AG08396 (cell line): ENCODE data around the gene ATG2A.

ENCODE experiments used
- DNase-seq: peaks from one replicate; pipeline ENCODE4 v3.0.0; 2012; ENCODE audit warnings: low spot score, mixed read lengths

Gene ATG2A

DNA sequence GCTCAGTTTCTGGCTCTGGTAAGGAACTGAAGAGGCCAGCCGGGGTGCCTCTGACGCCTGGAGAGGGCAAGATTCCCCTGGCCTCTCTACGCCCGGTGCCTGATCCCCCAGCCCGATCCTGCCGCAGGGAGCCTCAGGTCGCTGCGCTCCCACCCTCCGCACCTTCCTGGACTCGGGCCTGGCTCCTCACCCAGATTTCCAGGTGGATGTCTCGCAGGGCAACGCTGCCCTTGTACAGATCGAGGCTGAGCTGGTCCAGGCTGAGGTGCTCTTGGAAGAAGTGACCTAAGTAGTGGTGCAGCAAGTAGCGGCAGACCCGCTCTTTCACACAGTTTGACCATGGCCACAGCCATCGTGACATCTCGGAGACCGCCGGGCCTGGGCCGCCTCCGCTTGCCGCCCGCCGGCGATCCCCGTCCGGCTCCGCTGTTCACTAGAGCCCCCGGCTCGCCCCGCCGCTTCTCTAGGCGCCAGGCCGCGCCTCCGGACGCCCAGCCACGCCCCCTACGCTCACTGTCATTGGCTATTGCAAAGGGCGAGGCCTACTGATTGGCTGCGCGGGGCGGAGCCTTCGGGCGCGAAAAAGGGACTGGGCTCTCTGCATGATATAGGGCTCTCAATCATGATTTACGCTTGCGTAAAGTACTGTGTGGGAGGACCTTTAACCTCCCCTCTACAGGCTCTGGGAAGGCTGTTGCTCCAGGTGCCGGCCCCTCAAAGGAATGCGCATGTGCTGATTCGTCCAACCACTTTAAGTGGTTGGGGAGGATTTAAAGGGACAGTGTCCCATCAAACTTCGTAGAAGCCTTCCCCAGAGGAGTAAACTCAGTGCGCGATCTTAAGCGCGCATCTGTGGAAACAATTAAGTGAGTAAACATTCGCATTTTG lies at the start of gene ATG2A:
ATG2A (minus strand) TSS at position 435 of the 888 bp plus-strand sequence; CDS start at position 361, 74 bp downstream.
- peak; percentile 99 for DNase-seq

DNA sequence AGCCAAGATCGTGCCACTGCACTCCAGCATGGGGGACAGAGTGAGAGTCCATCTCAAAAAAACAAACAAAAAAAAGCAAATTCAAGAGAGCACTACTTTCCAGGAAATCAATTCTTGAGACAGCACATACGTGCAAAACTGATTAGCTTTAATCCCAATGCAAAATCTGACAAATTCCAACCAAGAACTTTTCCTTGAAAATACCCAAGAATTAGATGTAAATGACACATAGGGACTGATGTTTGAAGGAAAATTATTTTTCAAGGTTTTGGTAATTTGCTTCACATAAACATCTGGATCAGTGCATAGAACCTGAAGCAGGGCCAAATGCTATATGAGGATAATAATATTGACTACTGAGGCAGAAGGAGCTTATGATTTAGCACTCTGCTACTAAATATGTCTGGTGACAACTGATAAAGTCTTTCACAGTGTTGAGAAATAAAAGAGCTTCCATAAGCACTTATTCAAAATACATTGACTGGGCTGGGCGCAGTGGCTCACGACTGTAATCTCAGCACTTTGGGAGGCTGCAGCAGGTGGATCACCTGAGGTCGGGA lies 46.1 kb upstream of the ATG2A start:
- no peak for DNase-seq

DNA sequence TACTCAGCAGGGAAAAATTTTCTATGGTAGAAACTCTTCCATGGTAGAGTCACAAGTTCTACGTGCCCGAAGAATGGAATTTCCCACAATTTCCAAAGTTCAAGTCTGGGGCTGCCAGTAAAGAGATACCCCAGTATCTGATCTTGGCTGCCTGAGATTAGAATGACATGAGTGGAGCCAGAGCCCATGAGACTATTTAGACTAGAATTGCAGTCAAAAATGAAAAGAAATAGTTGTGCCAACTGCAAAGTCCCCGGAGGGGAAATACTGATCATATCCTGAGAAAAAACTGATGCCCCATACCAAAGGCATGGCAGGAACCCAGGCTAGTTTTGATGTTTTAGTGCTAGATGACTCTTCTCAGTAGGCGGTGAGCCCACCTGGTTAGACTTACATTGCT lies 43.7 kb upstream of the ATG2A start:
- no peak for DNase-seq

DNA sequence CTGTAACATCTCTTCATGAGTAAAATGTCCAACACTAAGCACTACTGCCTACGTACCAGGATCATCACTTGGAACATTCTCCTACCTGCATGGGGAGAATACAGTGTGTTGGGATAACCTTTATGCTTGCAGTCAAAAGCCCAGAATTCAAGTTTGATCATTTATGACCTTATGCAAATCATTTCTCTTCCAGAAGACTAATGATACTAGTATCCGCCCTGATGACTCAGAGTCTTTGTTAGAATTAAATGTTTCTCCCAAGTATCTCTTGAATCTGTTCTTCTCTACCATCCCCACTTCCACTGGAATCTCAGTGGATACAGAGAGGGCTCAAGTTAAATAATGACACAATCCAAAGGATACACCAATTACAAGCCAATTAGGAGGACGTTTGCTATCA lies 42.5 kb upstream of the ATG2A start:
- no peak for DNase-seq

DNA sequence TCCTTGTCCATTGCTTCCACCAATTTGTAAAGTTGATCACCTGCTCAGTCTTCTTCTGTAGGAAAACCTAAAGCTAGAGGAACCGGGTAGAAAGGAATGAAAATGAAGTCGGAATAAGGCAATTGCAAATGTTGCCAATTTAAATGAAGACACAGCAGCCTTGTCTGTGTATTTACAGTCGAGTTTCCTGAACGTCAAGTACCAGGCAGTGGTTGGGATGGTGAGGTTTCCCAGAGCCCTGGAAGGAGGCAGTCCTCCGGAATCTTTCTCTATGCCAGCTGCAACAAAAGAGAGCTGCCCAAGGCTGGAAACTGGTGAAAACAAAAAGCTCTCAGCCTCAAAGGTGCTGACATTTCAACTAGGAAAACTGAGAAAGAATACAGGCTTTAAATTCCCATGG lies 37.2 kb upstream of the ATG2A start:
- no peak for DNase-seq

DNA sequence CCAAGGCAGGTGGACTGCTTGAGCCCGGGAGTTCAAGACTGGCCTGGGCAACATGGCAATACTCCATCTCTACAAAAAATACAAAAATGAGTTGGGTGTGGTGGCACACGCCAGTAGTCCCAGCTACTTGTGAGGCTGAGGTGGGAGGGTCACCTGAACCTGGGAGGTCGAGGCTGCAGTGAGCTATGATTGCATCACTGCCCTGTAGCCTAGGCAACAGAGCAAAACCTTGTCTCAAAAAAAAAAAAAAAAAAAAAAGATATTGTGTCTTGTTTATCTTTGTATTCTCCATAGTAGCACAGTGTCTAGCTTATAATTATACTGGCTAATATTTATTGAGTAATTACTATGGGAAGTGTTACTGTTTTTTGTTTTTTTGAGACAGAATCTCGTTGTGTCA lies 34.5 kb upstream of the ATG2A start:
- no peak for DNase-seq

DNA sequence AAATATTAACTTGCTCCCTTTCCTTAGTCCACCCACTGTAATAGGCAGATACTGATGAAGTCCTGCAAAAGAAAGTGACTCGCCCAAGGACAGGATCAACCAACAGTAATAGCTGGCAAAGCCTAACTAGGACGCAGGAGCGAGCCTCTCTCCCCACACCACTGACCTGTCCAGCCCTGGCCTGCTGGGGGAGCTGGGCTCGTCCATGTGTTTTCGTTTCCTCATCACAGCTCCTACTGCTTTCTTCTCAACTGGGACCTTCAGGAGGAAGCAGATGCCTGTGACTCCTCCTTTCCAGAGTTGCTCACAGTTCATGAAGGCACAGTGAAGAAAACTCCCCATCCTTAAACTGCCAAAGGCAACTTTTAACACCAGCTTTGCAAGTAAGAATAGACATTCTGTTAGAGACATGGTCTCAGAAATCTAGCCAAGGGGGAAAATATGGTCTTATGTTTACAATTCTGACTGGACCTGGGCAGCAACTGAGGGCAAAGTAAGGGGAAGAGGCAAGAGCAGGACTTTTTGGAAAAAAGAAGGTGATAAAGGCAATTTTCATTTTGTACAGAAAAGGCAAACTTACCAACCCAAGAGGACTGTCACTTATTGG lies 30.3 kb upstream of the ATG2A start:
- DNase-seq: no peak

DNA sequence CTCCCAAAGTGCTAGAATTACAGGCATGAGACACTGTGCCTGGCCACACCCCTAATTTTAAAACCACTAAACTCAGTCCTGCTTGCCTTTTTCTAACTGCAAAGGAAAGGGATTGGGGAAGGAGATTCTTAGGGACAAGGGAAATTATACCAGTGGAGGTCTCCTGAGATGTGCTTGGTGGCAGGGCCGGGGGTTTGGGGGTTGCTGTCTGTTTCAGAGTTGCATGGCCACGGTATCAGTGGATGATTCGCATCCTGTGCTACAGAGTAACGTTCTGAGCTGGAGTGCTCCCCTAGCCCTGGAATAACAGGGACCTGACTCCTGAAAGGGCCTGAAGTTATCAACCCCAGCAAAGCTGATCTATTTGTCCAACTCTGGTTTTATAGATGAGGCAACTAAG lies 19.5 kb upstream of the ATG2A start:
- DNase-seq: no peak

DNA sequence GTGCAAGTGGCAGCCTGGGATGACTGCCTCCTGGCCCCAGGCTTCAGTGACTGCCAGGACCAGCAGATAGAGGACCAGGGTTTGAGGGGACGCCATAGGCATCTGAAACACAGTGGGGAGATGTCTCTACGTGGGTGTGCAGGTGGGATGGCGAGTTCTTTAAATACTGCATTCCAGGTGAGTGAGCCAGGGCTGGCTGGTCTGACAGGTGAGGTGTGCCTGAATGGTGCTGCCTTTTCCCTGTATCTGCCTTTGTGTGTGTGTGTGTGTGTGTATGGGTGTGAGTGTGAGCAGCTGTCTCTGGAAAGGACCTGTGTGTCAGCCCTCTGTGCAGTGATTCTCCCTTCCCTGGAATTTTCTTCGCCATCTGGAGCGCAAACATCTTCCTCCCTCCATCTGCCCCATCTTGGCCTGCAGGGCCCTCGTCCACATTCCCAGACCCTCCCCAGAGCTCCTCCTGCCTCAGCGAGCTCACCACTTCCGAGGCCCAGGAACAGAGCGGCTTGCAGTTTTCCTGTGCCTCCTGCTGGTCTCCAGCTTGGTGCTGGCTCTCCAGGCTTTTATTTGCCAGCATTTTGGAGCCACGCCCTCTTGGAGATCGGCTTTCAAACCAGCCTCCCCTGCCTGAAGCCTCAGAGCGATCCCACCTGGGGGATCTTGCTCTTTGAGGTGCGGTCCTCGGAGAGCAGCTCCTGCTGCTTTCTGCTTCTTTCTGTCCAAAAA lies 18.5 kb upstream of the ATG2A start, which contains the start of gene GPHA2:
GPHA2 (minus strand) TSS at position 535 of the 723 bp plus-strand sequence; CDS start at position 102, 433 bp downstream.
- DNase-seq: peak; percentile 29

DNA sequence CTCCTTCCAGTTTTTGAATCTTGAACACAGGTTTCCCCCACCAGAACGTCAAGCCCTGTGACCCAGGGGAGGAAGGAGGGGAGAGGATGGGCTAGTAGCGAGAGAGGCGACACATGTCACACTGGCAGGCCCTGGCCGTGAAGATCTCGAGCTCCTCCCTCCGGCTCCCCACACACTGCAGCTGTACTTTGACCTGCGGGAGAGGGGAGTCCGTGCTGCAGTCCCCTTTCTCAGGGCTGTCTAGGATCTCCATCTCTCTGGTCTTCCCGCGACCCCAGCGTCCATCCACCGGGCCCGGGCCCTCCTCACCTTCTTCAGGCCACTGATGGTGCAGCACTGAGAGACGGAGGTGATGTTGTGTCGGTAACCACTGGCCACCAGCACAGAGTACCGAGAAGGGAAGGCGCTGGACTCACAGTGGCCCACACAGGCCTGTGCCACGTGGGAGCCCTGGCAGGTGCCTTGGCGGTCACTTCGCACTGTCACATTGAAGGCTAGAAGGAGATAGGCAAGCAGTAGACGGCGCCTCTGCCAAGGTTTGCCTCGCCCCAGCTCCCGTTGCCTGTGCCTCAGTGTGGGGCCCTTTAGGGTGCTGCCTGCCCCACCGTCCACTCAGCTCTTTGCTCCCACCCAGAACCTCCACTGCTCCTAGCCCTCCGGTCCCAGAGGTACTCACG lies 17.8 kb upstream of the ATG2A start:
- DNase-seq: no peak

DNA sequence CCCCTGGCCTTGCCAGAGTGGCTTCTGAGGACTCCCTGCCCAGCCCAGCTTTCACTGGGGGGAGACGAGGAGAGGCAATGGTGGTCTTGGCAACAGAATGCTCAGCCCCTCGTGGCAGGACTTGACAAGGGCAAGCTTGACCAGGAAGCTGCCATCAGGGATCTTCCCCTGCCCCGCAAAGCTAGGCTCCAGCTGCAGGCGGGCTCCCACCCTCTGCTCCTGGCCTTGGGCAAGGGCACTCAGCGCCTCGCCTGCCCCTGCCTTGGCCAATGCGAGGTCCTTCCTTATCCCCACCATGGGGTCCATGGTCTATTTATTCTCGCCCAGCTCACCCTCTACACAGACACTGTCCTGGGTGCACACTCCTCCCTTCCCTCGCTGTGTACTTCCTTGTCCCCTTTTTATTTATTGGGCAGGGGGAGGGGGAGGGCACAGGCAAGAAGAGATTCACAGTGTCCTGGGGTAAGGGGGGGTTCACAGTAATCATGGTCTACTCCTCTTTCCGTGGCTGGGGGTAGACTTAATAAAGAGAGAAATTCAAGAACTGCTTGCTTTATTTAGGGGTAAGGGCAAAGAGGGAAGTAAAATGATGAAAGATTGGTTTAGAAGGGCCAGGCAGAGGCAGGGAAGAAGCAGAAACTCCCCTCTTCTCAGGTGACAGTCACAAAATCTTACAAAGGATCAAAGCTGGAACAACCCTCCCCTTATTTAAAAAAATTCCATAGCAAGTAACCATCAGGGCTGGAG lies 17.1 kb upstream of the ATG2A start:
- no peak for DNase-seq

DNA sequence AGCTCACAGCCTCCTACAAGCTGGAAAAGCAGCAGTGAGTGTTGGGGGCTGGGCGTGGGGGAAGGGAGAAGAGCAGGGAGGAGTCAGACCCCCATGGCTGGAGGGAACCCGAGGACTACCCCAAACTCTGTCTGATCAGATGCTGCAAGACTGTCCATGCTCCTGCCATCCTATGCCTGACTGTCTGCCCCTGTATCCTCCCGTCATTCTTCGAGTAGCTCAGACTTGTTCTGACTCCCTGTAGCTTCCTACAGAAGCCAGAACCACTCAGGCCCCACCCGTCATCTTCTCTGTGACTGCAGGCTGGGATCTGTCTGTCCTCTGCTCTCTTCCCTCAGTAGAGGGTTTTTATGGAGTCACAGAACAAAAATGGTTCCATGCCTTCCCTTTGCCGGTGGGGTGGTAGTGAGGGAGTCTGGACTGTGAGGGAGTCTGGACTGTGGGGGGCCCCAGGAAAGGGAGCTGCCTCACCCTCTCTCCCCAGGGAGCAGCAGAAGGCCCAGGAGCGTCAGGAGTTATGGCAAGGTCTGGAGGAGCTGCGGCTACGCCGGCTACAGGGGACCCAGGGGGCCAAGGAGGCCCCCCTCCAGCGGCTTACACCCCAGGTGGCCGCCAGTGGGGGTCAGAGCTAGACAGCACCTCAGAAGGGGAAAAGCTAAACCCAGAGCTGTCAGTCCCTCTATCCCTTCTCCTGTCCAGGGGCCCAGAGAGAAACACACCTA lies 16.4 kb upstream of the ATG2A start:
- DNase-seq: no peak

DNA sequence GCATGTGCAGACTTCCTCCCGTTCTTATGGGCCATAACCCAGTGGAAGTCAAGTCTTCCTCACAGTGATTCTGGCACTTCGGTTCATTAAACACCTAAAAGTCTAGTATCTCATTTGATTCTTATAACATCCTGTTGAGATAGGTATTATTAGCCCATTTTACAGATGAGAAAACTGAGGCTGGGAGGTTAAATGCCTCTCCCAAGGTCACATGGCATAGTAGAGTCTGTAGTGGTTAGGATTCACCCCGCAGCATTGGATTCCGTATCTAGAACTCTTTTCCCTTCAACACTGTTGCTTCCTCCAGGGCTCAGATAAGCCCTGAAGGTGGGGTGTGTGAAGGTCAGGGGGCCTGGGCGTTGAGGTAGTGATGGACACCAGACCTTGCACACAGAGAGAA lies 15.3 kb upstream of the ATG2A start:
- no peak for DNase-seq

DNA sequence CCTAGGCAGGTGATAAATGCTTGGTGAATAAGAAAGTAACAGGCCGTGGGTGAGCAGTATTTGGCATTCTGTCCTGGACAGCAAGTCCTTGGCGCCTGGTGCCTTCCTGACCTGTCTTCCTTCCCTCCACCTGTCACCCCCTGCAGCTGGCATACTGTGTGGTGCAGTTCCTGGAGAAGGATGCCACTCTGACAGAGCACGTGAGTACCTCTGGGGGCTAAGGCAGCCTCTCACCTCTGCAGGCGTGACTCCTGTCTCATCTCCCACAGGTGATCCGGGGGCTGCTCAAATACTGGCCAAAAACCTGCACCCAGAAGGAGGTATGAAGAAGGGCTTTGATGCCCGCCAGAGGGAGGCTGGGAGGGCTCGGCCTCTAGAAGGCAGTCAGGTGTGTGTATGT lies 14.3 kb upstream of the ATG2A start:
- DNase-seq: no peak

DNA sequence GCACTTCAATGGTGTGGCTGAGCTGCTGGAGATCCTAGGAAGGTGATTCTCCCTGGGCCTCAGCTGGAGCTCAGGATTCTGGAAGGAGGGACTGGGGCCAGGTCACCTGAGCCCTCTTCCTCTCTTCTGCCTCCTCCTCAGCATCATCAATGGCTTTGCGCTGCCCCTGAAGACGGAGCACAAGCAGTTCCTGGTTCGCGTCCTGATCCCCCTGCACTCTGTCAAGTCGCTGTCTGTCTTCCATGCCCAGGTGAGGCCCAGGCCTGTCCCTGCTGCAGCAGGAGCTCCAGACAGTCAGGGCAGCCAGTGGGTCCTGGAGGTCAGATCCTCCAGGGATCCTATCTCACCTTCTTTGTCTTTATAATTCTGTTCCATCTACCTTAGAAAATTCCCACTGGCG lies 13.3 kb upstream of the ATG2A start:
- DNase-seq: no peak

DNA sequence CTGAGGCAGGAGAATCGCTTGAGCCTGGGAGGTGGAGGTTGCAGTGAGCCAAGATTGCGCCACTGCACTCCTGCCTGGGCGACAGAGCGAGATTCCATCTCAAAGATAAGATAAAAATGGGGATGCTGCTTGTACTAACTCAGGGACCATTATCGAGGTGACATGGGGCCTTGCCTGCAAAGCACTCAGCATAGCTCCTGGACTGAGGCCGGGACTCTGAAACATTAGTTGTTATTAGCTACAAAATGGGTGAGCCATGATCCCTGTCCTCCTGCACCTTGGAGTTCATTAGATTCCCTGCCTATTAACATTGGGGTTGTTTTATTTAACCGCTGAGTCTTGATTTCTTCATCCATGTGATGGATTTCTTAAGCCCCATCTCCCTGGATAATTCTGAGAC lies 12.6 kb upstream of the ATG2A start:
- no peak for DNase-seq

DNA sequence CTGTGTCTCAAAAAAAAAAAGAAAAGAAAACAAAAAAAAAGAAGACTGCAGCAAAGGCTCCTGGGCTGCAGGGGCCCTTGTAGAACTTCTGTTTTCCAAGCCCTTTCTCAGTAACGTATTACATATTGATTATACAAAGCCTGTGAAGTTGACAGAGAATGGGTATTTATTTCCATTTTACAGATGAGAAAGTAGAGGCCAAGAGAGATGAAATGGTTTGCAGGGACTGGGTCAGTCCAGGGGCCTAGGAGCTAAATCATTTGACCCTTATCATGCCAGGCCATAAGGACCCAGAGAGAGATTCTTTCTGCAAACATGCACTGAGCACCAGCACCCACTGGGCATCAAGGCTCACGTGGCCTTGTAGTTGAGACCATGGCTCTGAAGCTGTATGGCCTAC lies 11.9 kb upstream of the ATG2A start:
- no peak for DNase-seq

DNA sequence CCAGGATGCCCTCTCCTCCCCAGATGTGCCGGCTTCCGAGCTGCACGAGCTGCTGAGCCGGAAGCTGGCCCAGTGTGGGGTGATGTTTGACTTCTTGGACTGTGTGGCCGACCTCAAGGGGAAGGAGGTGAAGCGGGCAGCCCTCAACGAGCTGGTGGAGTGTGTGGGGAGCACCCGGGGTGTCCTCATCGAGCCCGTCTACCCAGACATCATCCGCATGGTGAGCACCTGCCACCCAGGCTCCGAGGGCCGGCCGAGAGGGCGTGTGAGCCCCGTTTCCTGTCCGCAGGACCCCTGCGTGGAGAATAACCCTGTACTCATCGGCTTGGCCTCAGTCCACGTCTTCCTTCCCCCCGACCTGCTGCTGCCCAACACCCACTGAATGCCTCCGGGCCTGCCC lies 9.7 kb upstream of the ATG2A start:
- no peak for DNase-seq

DNA sequence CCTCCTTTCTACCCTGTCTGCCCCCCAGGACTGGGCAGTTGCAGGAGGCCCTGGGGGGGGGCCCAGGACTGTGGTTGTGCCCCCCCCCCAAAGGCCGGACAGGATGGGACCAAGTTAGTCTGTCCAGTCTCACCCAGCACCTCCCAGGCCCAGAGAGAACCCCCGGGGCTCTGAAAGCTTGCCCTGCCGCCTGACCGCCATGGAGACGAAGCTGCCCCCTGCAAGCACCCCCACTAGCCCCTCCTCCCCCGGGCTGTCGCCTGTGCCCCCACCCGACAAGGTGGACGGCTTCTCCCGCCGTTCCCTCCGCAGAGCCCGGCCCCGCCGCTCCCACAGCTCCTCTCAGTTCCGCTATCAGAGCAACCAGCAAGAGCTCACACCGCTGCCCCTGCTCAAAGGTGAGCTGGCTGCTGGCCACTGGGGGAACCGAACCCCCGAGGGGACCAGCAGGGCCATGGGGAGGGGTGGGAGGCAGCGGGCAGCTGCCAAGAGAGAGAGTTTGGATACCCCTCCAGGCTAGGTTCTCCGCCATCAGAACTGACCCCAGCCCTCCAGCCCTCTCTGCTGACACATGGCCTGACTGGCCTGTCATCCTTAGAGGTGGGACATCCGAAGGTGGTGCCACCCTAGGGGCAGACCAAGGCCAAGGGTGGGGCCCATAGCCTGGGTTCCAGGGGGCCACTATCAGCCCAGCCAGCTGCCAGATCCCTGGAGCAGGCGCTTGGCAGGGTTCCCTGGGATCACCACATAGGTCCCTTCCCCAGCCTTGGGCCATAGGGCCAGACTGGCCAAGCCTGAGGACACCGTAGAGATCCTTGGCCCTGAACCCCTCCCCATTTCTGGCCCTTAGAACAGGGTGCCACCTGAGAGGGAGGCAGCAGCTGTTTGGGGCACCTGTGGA lies 8.8 kb upstream of the ATG2A start:
- DNase-seq: peak; percentile 7

DNA sequence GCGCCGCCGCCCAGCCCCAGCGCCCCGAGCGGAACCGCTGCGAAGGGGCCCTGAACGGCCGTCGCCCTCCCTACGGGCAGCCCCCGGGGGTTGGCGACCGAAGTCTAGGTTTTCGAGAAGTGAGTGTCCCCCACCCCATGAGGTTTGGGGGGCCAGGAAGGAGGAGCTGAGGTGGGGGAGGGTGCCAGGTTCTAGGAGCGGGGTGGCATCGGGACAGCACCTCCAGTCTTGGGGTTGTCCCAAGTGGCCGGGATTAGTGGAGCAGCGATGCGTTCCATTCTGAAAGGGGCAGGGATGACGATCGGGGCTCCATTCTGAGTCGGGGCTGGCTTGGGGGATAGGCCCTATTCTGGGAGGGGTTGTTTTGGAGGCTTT lies 7.9 kb upstream of the ATG2A start:
- peak; percentile 64 for DNase-seq
